ENCODE measurements around the gene SPSB4. TPM values are rescaled to one million over a fixed set of nuclear protein-coding genes. Genes with fewer than 3 reads are reported as not detected.

The SPSB4 gene
- total and polyA plus RNA-seq, 10 donors, result 0.87 to 10.7 (median 5.9) TPM

DNA sequence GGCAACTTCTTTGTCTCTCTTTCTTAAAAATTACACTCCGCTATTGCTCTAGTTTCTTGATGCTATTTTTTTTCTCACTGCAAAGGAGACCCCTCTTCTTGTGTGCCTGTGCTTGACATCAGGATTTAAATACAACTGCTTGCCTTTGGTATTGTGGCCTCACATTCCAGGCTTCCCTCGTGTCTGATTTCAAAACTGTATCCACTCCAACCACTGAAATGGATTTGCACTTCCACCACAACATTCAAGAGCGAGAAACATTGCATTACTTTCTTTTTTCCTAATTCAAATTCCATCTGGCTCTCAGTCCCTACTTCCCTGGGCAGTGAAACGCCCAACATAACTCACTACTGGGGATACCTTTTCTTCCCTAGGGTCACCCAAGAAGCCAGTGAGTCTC, 130.0 kb downstream of the SPSB4 start:
- DNase-seq, result no peak
- Histone ChIP-seq H3K9me3 (peaks cover 0 to 18% (median 13%) of the 10 kb centered on the region in 8 donors), H3K27me3 (replicated peaks in 1 of 7) (no peaks in the 10 kb centered on the region), H3K4me1 (no peaks in the 10 kb centered on the region), H3K4me3 (no peak overlapping the region), H3K36me3 (no peaks in the 10 kb centered on the region), H3K27ac (no peak overlapping the region)
- TF ChIP-seq POLR2A (IDR thresholded peaks at IDR 0.05), result no peak
- TF ChIP-seq, protein P1, sequence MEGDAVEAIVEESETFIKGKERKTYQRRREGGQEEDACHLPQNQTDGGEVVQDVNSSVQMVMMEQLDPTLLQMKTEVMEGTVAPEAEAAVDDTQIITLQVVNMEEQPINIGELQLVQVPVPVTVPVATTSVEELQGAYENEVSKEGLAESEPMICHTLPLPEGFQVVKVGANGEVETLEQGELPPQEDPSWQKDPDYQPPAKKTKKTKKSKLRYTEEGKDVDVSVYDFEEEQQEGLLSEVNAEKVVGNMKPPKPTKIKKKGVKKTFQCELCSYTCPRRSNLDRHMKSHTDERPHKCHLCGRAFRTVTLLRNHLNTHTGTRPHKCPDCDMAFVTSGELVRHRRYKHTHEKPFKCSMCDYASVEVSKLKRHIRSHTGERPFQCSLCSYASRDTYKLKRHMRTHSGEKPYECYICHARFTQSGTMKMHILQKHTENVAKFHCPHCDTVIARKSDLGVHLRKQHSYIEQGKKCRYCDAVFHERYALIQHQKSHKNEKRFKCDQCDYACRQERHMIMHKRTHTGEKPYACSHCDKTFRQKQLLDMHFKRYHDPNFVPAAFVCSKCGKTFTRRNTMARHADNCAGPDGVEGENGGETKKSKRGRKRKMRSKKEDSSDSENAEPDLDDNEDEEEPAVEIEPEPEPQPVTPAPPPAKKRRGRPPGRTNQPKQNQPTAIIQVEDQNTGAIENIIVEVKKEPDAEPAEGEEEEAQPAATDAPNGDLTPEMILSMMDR (IDR thresholded peaks at IDR 0.05 in 8 of 11, conservative IDR thresholded peaks at IDR 0.05 in 3 of 11), result no peak
- TF ChIP-seq POLR2AphosphoS5 (IDR thresholded peaks at IDR 0.05), result no peak
- 65 to 87% (median 77%) methylated on average over 4 of the region's 4 CpGs for WGBS, 5 donors
- intact Hi-C loops (cut with DNase I; ENCODE audit: low total_unique reads), result no loop called here

DNA sequence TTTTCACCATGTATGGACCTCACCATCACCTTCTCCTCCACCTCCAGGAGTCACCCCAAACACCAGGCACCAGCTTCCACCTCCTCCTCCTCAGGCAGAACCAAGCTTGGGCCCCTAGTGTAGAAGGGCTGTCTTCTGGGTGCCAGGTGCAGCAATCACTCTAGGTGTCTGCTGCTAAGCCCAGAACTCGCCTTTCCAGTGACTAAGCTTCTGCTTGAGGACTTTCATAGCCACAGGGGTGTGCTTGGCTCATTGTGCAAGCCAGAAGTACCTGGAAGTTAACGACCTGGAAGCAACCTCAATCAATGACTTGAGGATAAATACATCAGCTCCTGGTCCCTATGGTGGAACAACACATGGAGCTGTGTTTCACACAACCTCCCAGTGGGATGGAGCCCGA, 130.7 kb downstream of the SPSB4 start:
- Histone ChIP-seq H3K9me3 (peaks cover 0 to 18% (median 13%) of the 10 kb centered on the region in 8 donors), H3K27me3 (replicated peaks in 1 of 7) (no peaks in the 10 kb centered on the region), H3K36me3 (no peaks in the 10 kb centered on the region), H3K4me3 (no peak overlapping the region), H3K27ac (no peak overlapping the region), H3K4me1 (no peaks in the 10 kb centered on the region)
- TF ChIP-seq POLR2A (IDR thresholded peaks at IDR 0.05) (no peak), POLR2AphosphoS5 (IDR thresholded peaks at IDR 0.05) (no peak)
- TF ChIP-seq, protein P1 (IDR thresholded peaks at IDR 0.05 in 8 of 11, conservative IDR thresholded peaks at IDR 0.05 in 3 of 11), result no peak
- intact Hi-C loops (cut with DNase I; ENCODE audit: low total_unique reads), result no loop called here
- no peak for DNase-seq
- 61 to 79% (median 70%) methylated on average over 3 of the region's 3 CpGs for WGBS, 5 donors

DNA sequence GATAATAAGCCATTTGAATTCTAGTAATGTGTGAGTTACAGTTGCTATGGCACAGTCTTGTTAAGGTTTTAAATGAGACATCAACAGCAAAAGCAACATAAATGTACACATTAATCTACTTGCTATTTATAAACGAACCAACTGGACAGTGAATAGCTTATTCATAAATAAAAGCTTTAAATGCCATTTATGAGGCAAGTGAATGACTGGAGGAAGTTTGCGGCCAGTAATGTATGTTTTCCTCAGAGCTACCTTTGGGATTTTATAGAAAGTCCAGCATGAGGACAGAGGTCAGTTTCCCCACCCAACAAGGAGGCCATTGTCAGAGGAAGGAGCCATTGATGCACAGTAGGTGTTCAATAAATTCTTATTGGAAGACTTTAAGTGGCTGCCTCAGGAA, 132.5 kb downstream of the SPSB4 start:
- Histone ChIP-seq H3K4me3 (no peak overlapping the region), H3K27ac (no peak overlapping the region), H3K9me3 (peaks cover 0 to 18% (median 13%) of the 10 kb centered on the region in 8 donors), H3K27me3 (replicated peaks in 1 of 7) (no peaks in the 10 kb centered on the region), H3K36me3 (no peaks in the 10 kb centered on the region), H3K4me1 (no peaks in the 10 kb centered on the region)
- DNase-seq, result no peak
- 38 to 80% (median 61%) methylated on average over 2 of the region's 2 CpGs for WGBS, 5 donors
- TF ChIP-seq, protein P1 (IDR thresholded peaks at IDR 0.05 in 8 of 11, conservative IDR thresholded peaks at IDR 0.05 in 3 of 11), result no peak
- TF ChIP-seq POLR2A (IDR thresholded peaks at IDR 0.05) (no peak), POLR2AphosphoS5 (IDR thresholded peaks at IDR 0.05) (no peak)
- intact Hi-C loops (cut with DNase I; ENCODE audit: low total_unique reads), result no loop called here

DNA sequence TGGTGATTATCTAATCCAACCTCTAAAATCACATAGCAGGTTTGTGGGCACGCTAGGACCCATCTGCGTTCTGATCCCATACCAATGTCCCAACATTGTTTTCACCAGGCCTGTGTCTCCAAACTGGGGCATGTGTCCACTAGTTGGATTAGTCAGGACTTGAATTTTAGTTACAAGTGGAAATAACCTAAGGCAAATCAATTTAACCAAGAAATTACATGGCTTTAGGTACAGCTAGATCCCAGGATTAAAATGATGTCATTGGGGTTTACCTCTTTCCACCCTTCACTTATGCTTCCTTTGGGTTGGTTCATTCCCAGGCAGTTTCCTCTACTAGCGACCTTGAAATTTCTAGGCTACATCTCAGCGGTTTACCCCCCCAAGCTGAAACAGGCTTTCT, 133.3 kb downstream of the SPSB4 start:
- H3K9me3 ChIP-seq, result peaks cover 0 to 17% (median 12%) of the 10 kb centered on the region in 8 donors
- H3K4me3 ChIP-seq, result no peak overlapping the region
- no peaks in the 10 kb centered on the region for H3K36me3 ChIP-seq
- H3K27me3 ChIP-seq (replicated peaks in 1 of 7), result no peaks in the 10 kb centered on the region
- no peak for DNase-seq
- TF ChIP-seq, protein P1 (IDR thresholded peaks at IDR 0.05 in 8 of 11, conservative IDR thresholded peaks at IDR 0.05 in 3 of 11), result no peak
- TF ChIP-seq POLR2A (IDR thresholded peaks at IDR 0.05), result no peak
- TF ChIP-seq POLR2AphosphoS5 (IDR thresholded peaks at IDR 0.05), result no peak
- WGBS, 5 donors, result 60 to 89% (median 81%) methylated on average over 4 of the region's 4 CpGs
- intact Hi-C loops (cut with DNase I; ENCODE audit: low total_unique reads), result no loop called here
- no peak overlapping the region for H3K27ac ChIP-seq
- no peaks in the 10 kb centered on the region for H3K4me1 ChIP-seq
